Panc1 (cell line): ENCODE measurements around the gene DIP2C.

Source experiments
- CTCF ChIP-seq: fragments of 450-650 bp; IDR thresholded peaks from 2 replicates; pipeline ENCODE4 v1.5.1; 2017; ENCODE audit warnings: mild to moderate bottlenecking
- POLR2AphosphoS5 ChIP-seq: IDR thresholded peaks from 2 replicates; pipeline ENCODE4 v1.6.1; 2012; ENCODE audit warnings: mild to moderate bottlenecking, low read depth, low read length, moderate library complexity
- REST ChIP-seq, 2 experiments: IDR thresholded peaks; 2 replicates each; pipeline ENCODE4 v1.6.1; 2011 to 2012; ENCODE audit warnings: low read depth in 2 of 2, control low read depth in 1 of 2, low read length in 1 of 2, mild to moderate bottlenecking in 1 of 2, moderate library complexity in 1 of 2; ENCODE audit not compliant: insufficient read depth in 1 of 2
- TCF7L2 ChIP-seq: IDR thresholded peaks from 2 replicates; pipeline ENCODE4 v1.6.1; 2011; ENCODE audit warnings: mild to moderate bottlenecking, low read depth, low read length, inconsistent platforms

GRCh38 chr10:517241-517830, 172.1 kb downstream of the DIP2C start:
- TF ChIP-seq CTCF (no peak), REST (IDR thresholded peaks at IDR 0.05; ENCODE audit: insufficient read depth in 1 of 2, low read depth in 2 of 2, low read length in 1 of 2) (no peak), TCF7L2 (no peak), POLR2AphosphoS5 (no peak)
